ENCODE measurements around the gene KIF6.

KIF6 gene

DNA sequence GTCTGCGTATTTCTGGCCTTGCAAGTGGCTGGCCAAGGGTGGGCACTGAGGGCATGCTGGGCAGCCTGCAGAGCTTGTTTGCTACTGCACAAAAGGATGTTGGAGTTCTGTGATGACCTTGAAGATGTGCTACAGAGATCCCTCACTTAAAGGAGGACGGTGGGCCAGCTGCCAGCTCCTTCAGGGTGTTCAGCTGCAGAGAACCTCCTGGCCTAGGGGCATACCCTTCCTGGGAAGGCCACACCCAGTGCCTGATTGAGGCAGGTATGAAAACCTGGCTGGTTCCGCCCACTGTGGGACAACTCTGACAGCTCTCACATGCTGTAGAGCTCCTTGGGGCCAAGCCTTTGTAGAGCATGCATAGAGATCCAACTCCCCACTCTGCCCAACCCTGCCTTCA is 408.0 kb downstream of the KIF6 start:
- DNase-seq (ENCODE audit: extremely low read depth, low read depth) = no peak
- no peak overlapping the region for H3K4me3 ChIP-seq (replicated peaks; ENCODE audit: low read depth, low read length)
- TF ChIP-seq CTCF (IDR thresholded peaks at IDR 0.05; ENCODE audit: low read depth, low read length, missing control alignments) = no peak

DNA sequence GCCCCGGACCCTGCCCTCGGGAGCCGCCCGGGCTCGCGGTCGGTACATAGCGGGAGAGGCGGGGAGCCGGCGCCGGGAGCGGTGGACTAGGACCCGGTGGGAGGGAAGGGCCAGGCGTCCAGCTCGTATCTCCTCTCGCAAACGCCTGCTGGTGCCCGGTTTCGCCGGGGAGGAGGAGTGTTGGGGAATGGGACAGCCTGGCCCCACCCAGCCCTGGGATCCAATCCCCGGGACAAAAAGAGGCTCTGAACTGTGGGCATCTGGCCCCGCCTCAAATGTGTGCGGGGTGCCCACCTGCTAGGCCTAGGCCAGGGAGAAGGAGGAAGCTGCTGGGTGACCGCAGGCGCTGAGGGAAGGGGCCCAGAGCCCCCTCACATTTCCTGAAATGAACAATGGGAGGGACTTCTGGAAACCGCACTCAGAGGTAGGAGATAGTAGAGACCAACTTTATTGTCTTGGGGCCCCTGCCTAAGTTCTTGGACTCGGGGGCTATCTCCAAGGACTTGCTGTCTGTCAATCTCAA is 410.9 kb downstream of the KIF6 start, which contains the start of gene KCNK17:
TSS of gene KCNK17 (minus strand) at position 147 of the 523 bp plus-strand sequence. CDS start at position 48, 99 bp downstream.
- no peak for DNase-seq (ENCODE audit: extremely low read depth, low read depth)
- no peak for TF ChIP-seq CTCF (IDR thresholded peaks at IDR 0.05; ENCODE audit: low read depth, low read length, missing control alignments)
- H3K4me3 ChIP-seq (replicated peaks; ENCODE audit: low read depth, low read length) = no peak within 1 kb of the TSS

DNA sequence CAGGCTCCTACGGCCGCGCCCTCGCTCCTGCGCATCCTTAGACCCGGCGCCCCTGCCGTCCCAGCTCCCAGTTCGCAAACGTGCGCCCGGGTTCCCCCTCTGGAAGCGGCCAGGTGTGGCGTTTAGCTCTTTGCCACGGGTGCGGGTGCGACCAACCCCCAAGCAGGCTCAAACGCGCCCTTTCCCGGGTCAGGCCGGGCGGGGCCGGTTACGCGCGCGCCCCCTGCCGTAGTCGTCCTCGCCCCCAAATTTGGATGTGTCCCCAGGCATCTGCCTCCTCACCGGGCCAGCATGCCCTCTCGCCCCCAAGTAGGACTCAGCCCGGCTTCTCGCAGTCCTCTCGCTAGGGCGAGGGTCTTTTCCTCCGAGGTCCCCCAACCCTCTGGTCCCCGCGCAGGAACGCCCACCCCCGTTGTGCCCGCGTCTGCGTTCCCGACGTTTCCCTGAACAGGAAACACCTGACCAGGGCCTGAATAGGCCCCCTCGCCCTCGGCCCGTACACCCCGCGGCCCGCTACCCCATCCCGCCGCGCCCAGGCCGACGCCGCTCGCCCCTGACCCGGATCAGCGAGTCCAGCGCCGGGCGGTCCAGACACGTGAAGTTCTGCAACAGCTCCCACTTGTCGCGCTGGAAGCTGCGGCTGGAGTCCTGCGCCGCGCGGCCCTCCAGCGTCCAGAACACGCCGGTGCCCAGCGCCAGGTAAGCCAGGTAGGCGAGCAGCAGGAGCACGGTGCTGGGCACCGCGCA is 411.5 kb downstream of the KIF6 start:
- H3K4me3 ChIP-seq (replicated peaks; ENCODE audit: low read depth, low read length) = no peak overlapping the region
- no peak for TF ChIP-seq CTCF (IDR thresholded peaks at IDR 0.05; ENCODE audit: low read depth, low read length, missing control alignments)

GRCh38 chr6:39312912-39313525 is 412.2 kb downstream of the KIF6 start:
- no peak for TF ChIP-seq CTCF (IDR thresholded peaks at IDR 0.05; ENCODE audit: low read depth, low read length, missing control alignments)
- no peak overlapping the region for H3K4me3 ChIP-seq (replicated peaks; ENCODE audit: low read depth, low read length)
- DNase-seq (ENCODE audit: extremely low read depth, low read depth) = no peak

More for the DNA sequence above, 411.5 kb downstream of the KIF6 start:
- DNase-seq (ENCODE audit: extremely low read depth, low read depth) = no peak

GRCh38 chr6:39310542-39310941 is 414.7 kb downstream of the KIF6 start:
- TF ChIP-seq CTCF (IDR thresholded peaks at IDR 0.05; ENCODE audit: low read depth, low read length, missing control alignments) = no peak
- no peak for DNase-seq (ENCODE audit: extremely low read depth, low read depth)

GRCh38 chr6:39309942-39310531 is 415.2 kb downstream of the KIF6 start:
- peak; percentile 20 for DNase-seq (ENCODE audit: extremely low read depth, low read depth)
- H3K4me3 ChIP-seq (replicated peaks; ENCODE audit: low read depth, low read length) = no peak overlapping the region
- TF ChIP-seq CTCF (IDR thresholded peaks at IDR 0.05; ENCODE audit: low read depth, low read length, missing control alignments) = peak; percentile 94

More at GRCh38 chr6:39310542-39310941, 414.7 kb downstream of the KIF6 start:
- H3K4me3 ChIP-seq (replicated peaks; ENCODE audit: low read depth, low read length) = no peak overlapping the region
